ENCODE data around the gene PPM1F. TPM values are rescaled to one million over a fixed set of nuclear protein-coding genes. Genes with fewer than 3 reads are reported as not detected.

Gene PPM1F
- polyA plus RNA-seq, 1 donor from 2014 or later = 28.3 TPM

DNA sequence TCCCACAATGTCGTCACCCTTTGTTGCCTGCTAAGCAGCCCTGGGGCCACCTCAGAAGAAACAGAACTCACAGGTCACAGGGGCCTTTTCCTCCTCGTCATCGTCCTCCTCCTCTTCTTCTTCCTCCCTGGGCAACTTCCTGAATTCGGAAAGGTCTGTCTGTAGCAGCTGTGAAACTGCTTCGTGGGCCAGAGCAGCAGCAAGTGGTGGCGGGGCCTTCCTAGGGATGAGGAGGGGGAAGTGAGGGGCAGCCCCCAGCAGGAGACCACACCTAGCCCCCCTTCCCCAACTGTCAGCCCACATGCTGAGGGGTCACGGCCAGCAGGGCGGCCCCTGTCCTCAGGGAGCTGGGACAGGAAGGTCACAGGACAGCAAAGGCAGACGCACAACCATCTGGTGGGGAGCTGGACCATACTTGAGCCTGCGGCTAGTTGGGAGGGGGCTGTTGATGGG is 13.2 kb downstream of the PPM1F start:
- Histone ChIP-seq H3K36me3 (ENCODE audit: insufficient read depth, low read length) (no peaks in the 10 kb centered on the region), H3K79me2 (replicated peaks; ENCODE audit: insufficient read depth, low read length) (no peaks in the 10 kb centered on the region), H3K27me3 (ENCODE audit: insufficient read depth, low read depth, low read length) (no peaks in the 10 kb centered on the region), H3F3A (ENCODE audit: insufficient read depth, low read length, poor library complexity, severe bottlenecking) (no peaks in the 10 kb centered on the region), H2AFZ (ENCODE audit: low read depth, low read length) (no peak overlapping the region), H3K27ac (ENCODE audit: low read length) (peak overlapping the region; percentile 96), H3K4me2 (ENCODE audit: low read length) (no peak overlapping the region), H4K20me1 (ENCODE audit: insufficient read depth) (no peaks in the 10 kb centered on the region), H3K9me3 (ENCODE audit: low read length) (no peaks in the 10 kb centered on the region), H3K9me2 (ENCODE audit: insufficient read depth, low read length) (no peaks in the 10 kb centered on the region), H3K9ac (ENCODE audit: low read length) (peak overlapping the region; percentile 88), H3K4me3 (ENCODE audit: low read length) (no peak overlapping the region)
- TF ChIP-seq RAD21 (conservative IDR thresholded peaks at IDR 0.05) (no peak), TAF1 (IDR thresholded peaks at IDR 0.05; ENCODE audit: low read depth) (no peak), EZH2 (IDR thresholded peaks at IDR 0.05; ENCODE audit: borderline replicate concordance, insufficient read depth, low read length, poor library complexity, severe bottlenecking) (no peak), MXI1 (conservative IDR thresholded peaks at IDR 0.05; ENCODE audit: poor library complexity, severe bottlenecking) (no peak), POLR2AphosphoS5 (IDR thresholded peaks at IDR 0.05) (no peak), EP300 (conservative IDR thresholded peaks at IDR 0.05; ENCODE audit: poor library complexity, severe bottlenecking) (no peak), SMC3 (conservative IDR thresholded peaks at IDR 0.05; ENCODE audit: poor library complexity) (no peak)
- TF ChIP-seq, protein P1, sequence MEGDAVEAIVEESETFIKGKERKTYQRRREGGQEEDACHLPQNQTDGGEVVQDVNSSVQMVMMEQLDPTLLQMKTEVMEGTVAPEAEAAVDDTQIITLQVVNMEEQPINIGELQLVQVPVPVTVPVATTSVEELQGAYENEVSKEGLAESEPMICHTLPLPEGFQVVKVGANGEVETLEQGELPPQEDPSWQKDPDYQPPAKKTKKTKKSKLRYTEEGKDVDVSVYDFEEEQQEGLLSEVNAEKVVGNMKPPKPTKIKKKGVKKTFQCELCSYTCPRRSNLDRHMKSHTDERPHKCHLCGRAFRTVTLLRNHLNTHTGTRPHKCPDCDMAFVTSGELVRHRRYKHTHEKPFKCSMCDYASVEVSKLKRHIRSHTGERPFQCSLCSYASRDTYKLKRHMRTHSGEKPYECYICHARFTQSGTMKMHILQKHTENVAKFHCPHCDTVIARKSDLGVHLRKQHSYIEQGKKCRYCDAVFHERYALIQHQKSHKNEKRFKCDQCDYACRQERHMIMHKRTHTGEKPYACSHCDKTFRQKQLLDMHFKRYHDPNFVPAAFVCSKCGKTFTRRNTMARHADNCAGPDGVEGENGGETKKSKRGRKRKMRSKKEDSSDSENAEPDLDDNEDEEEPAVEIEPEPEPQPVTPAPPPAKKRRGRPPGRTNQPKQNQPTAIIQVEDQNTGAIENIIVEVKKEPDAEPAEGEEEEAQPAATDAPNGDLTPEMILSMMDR (IDR thresholded peaks at IDR 0.05; ENCODE audit: poor library complexity, severe bottlenecking) = no peak
- TF ChIP-seq, protein P2, sequence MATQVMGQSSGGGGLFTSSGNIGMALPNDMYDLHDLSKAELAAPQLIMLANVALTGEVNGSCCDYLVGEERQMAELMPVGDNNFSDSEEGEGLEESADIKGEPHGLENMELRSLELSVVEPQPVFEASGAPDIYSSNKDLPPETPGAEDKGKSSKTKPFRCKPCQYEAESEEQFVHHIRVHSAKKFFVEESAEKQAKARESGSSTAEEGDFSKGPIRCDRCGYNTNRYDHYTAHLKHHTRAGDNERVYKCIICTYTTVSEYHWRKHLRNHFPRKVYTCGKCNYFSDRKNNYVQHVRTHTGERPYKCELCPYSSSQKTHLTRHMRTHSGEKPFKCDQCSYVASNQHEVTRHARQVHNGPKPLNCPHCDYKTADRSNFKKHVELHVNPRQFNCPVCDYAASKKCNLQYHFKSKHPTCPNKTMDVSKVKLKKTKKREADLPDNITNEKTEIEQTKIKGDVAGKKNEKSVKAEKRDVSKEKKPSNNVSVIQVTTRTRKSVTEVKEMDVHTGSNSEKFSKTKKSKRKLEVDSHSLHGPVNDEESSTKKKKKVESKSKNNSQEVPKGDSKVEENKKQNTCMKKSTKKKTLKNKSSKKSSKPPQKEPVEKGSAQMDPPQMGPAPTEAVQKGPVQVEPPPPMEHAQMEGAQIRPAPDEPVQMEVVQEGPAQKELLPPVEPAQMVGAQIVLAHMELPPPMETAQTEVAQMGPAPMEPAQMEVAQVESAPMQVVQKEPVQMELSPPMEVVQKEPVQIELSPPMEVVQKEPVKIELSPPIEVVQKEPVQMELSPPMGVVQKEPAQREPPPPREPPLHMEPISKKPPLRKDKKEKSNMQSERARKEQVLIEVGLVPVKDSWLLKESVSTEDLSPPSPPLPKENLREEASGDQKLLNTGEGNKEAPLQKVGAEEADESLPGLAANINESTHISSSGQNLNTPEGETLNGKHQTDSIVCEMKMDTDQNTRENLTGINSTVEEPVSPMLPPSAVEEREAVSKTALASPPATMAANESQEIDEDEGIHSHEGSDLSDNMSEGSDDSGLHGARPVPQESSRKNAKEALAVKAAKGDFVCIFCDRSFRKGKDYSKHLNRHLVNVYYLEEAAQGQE (IDR thresholded peaks at IDR 0.05; ENCODE audit: borderline replicate concordance) = no peak

DNA sequence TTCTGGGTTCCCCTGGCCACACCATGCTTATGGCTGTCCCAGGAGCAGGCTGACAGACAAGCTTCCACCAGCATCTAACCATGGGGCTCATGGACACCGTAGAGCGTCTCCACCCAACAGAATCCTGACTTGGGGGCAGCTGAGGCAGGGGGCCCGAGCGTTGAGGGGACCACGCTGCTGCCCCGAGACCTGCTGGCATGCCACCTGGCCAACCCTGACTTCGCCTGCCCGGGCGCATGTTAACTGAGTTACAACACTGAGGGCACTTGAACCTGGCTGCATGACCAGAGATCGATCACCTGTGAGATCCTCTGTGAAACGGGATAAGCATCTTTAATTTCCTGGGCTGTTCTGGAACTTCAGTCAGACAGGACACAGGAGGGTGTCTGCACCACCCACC is 13.7 kb downstream of the PPM1F start:
- TF ChIP-seq RAD21 (conservative IDR thresholded peaks at IDR 0.05) (no peak), MXI1 (conservative IDR thresholded peaks at IDR 0.05; ENCODE audit: poor library complexity, severe bottlenecking) (no peak), POLR2AphosphoS5 (IDR thresholded peaks at IDR 0.05) (no peak), EZH2 (IDR thresholded peaks at IDR 0.05; ENCODE audit: borderline replicate concordance, insufficient read depth, low read length, poor library complexity, severe bottlenecking) (no peak), TAF1 (IDR thresholded peaks at IDR 0.05; ENCODE audit: low read depth) (no peak)
- TF ChIP-seq, protein P1 (IDR thresholded peaks at IDR 0.05; ENCODE audit: poor library complexity, severe bottlenecking) = no peak
- H3K9me3 ChIP-seq (ENCODE audit: low read length) = no peaks in the 10 kb centered on the region
- H4K20me1 ChIP-seq (ENCODE audit: insufficient read depth) = no peaks in the 10 kb centered on the region
- peak overlapping the region; percentile 71 for H3K4me3 ChIP-seq (ENCODE audit: low read length)
- peak overlapping the region; percentile 96 for H3K27ac ChIP-seq (ENCODE audit: low read length)
- H3K27me3 ChIP-seq (ENCODE audit: insufficient read depth, low read depth, low read length) = no peaks in the 10 kb centered on the region
- H3K79me2 ChIP-seq (replicated peaks; ENCODE audit: insufficient read depth, low read length) = no peaks in the 10 kb centered on the region
- H3K4me2 ChIP-seq (ENCODE audit: low read length) = peak overlapping the region; percentile 65
- H3K9ac ChIP-seq (ENCODE audit: low read length) = peak overlapping the region; percentile 88
- H3K36me3 ChIP-seq (ENCODE audit: insufficient read depth, low read length) = no peaks in the 10 kb centered on the region
- H3F3A ChIP-seq (ENCODE audit: insufficient read depth, low read length, poor library complexity, severe bottlenecking) = no peaks in the 10 kb centered on the region
- H2AFZ ChIP-seq (ENCODE audit: low read depth, low read length) = peak overlapping the region; percentile 93
- H3K9me2 ChIP-seq (ENCODE audit: insufficient read depth, low read length) = no peaks in the 10 kb centered on the region

All from neural cell (in vitro differentiated cells).